B cell (primary cell): ENCODE results near the gene RPL6. TPM values are rescaled to one million over a fixed set of nuclear protein-coding genes. Genes with fewer than 3 reads are reported as not detected.

ENCODE experiments used
- ATAC-seq: fragments of 200-7000 bp; cut with Tn5 transposase; one replicate; pipeline ENCODE4 v1.10.0; 2021; ENCODE audit warnings: low read depth, mild to moderate bottlenecking, moderate number of reproducible peaks, moderate library complexity
- CTCF ChIA-PET: fragments of 350-600 bp; sonication (Branson Sonifier 250); formaldehyde crosslinking; loops from one replicate; lab custom pipeline; 2021; ENCODE audit warnings: antibody characterized with exemption, inconsistent platforms; lab: Charles Lee
- POLR2A ChIA-PET: fragments of 350-600 bp; sonication (Branson Sonifier 250); formaldehyde crosslinking; loops from one replicate; lab custom pipeline; 2021; ENCODE audit warnings: antibody characterized with exemption; lab: Charles Lee
- DNase-seq: peaks from one replicate; pipeline ENCODE4 v3.0.0; 2013
- H2AFZ ChIP-seq: 2 replicates; pipeline ENCODE4 v1.6.1; 2012; ENCODE audit warnings: mild to moderate bottlenecking, low read depth, low read length; ENCODE audit not compliant: insufficient read depth, poor library complexity, severe bottlenecking
- H3K27ac ChIP-seq, 2 donors: 1 replicate in 1 of 2; 2 replicates in 1 of 2; pipeline ENCODE4 v1.5.1; 2012 to 2013; ENCODE audit warnings: low read length in 2 of 2, mild to moderate bottlenecking in 2 of 2, moderate library complexity in 1 of 2
- H3K27me3 ChIP-seq, 4 experiments: fragments of 200-600 bp in 1 of 4; sonication (generic) in 1 of 4; replicated peaks in 1 of 4; 1 replicate in 2 of 4; 2 replicates in 2 of 4; pipeline versions ENCODE4 v1.6.1 to v1.7.0; 2013 to 2016; ENCODE audit warnings: low read length in 3 of 4, mild to moderate bottlenecking in 2 of 4, mixed read lengths in 1 of 4, moderate library complexity in 1 of 4; ENCODE audit not compliant: insufficient read depth in 4 of 4, control insufficient read depth in 3 of 4; ENCODE audit errors: control extremely low read depth in 1 of 4
- H3K36me3 ChIP-seq, 2 experiments: replicated peaks in 1 of 2; 1 replicate in 1 of 2; 2 replicates in 1 of 2; pipeline versions ENCODE4 v1.6.1 to v1.7.1; 2013; ENCODE audit warnings: low read length in 1 of 2; ENCODE audit not compliant: insufficient read depth in 2 of 2, control insufficient read depth in 1 of 2; ENCODE audit errors: control extremely low read depth in 1 of 2, extremely low read depth in 1 of 2
- H3K4me1 ChIP-seq, 2 donors: fragments of 200-600 bp in 1 of 2; sonication (generic) in 1 of 2; 1 replicate in 1 of 2; 2 replicates in 1 of 2; pipeline versions ENCODE4 v1.5.1 to v1.6.1; 2013 to 2017; ENCODE audit warnings: low read length in 2 of 2; ENCODE audit not compliant: control insufficient read depth in 2 of 2, insufficient read depth in 2 of 2
- H3K4me2 ChIP-seq: replicated peaks from 2 replicates; pipeline ENCODE3; 2012; ENCODE audit warnings: mild to moderate bottlenecking, low read depth, low read length; ENCODE audit not compliant: poor library complexity, severe bottlenecking
- H3K4me3 ChIP-seq, 5 experiments: fragments of 200-600 bp in 1 of 5; sonication (generic) in 1 of 5; 1 replicate in 3 of 5; 2 replicates in 2 of 5; pipeline versions ENCODE4 v1.5.1 to v1.7.0; 2011 to 2016; ENCODE audit warnings: low read length in 4 of 5, mild to moderate bottlenecking in 4 of 5, low read depth in 2 of 5, control low read depth in 1 of 5, moderate library complexity in 1 of 5; ENCODE audit not compliant: insufficient read depth in 1 of 5; ENCODE audit errors: control extremely low read depth in 1 of 5, extremely low read depth in 1 of 5
- H3K79me2 ChIP-seq: fragments of 200-600 bp; sonication (generic); one replicate; pipeline ENCODE4 v1.6.0; 2016; ENCODE audit warnings: low read length; ENCODE audit not compliant: control insufficient read depth, insufficient read depth
- H3K9ac ChIP-seq: fragments of 200-600 bp; sonication (generic); 2 replicates; pipeline ENCODE4 v1.6.1; 2017; ENCODE audit warnings: mild to moderate bottlenecking, low read length, moderate library complexity
- H3K9me3 ChIP-seq, 3 donors: one replicate each; pipeline versions ENCODE4 v1.6.1 to v1.7.1; 2013; ENCODE audit warnings: low read length in 2 of 3; ENCODE audit not compliant: control insufficient read depth in 2 of 3, insufficient read depth in 1 of 3; ENCODE audit errors: control extremely low read depth in 1 of 3
- H4K20me1 ChIP-seq: 2 replicates; pipeline ENCODE4 v1.6.0; 2012; ENCODE audit warnings: mild to moderate bottlenecking, low read length; ENCODE audit not compliant: insufficient read depth, control insufficient read depth, poor library complexity, severe bottlenecking
- H3K27ac Mint-ChIP-seq: one replicate; pipeline ENCODE4 v1.8.0; 2021; ENCODE audit warnings: mixed read lengths
- H3K27me3 Mint-ChIP-seq: one replicate; pipeline ENCODE4 v1.8.0; 2021; ENCODE audit warnings: mixed read lengths
- H3K4me1 Mint-ChIP-seq: one replicate; pipeline ENCODE4 v1.8.0; 2021; ENCODE audit warnings: mixed read lengths
- H3K4me3 Mint-ChIP-seq: one replicate; pipeline ENCODE4 v1.8.0; 2021; ENCODE audit warnings: mixed read lengths
- H3K9me3 Mint-ChIP-seq: one replicate; pipeline ENCODE4 v1.8.0; 2022; ENCODE audit warnings: mixed read lengths; ENCODE audit not compliant: insufficient read depth
- EZH2 ChIP-seq: IDR thresholded peaks from 2 replicates; pipeline ENCODE4 v1.6.1; 2012; ENCODE audit warnings: borderline replicate concordance, low read depth, mild to moderate bottlenecking, moderate library complexity, low read length; ENCODE audit not compliant: insufficient read depth, poor library complexity, severe bottlenecking
- WGBS: methylation state at CpG from one replicate; pipeline ENCODE4 v1.1.5; 2013; ENCODE audit warnings: missing lambda C conversion rate; ENCODE audit not compliant: insufficient coverage; 5-methylcytosine and 5-hydroxymethylcytosine counted together
- intact Hi-C: fragments of 100-400 bp; cut with micrococcal nuclease; formaldehyde crosslinking; loops from one replicate; pipeline ENCODE4 v1.10.0; 2022
- polyA plus RNA-seq: library from polyadenylated mRNA; depleted of rRNA; stranded (reverse); fragments of >200 nt; gene quantifications from 2 replicates; pipeline ENCODE4 v1.2.3, GENCODE V29; 2012
- total RNA-seq, 2 donors: library from RNA; stranded (reverse); fragments of 120-200 nt in 1 of 2; gene quantifications; 1 replicate in 1 of 2; 2 replicates in 1 of 2; pipeline versions ENCODE4 v1.2.3 to v1.2.4, GENCODE V29; 2013 to 2022
- TF ChIP-seq, protein P1 (sequence below): fragments of 200-600 bp; IDR thresholded peaks from one replicate; pipeline ENCODE4 v1.8.0; 2022; ENCODE audit warnings: antibody characterized with exemption, mild to moderate bottlenecking

RPL6 gene
- total and polyA plus RNA-seq, 2 donors (not counting 1 experiment from before 2014, with no cell fraction given) = 1,336 to 1,621 TPM

DNA sequence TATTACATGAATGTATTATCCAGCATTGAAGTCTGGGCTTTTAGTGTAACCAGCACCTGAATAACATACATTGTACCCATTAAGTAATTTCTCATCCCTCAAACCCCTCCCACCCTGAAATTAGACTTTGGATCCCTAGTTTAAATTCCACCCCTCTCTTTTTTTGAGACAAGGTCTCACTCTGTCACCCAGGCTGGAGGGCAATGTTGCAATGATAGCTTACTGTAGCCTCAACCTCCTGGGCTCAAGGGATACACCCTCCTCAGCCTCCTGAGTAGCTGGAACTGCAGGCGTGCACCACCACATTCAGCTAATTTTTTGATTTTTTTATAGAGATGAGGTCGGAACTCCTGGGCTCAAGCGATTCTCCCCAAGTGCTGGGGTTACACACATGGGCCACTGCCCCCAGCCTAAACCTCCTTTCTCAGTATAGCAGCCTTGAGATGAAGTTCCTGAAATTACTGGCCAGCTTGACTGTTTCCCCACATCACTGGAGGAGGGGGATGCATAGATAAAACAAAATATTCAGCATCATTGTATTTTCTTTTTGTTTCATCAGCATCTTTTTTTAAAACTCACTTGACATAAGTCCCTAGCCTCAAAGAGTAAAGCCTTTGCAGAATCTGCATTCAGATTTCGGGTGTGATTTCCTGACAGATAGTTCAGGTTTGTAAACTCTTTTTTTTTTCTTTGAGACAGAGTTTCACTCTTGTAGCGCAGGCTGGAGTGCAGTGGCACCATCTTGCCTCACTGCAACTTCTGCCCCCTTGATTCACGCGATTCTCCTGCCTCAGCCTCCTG lies 16.4 kb upstream of the RPL6 start:
- no peak for ATAC-seq
- no peaks in the 10 kb centered on the region for H3K27me3 Mint-ChIP-seq
- Histone ChIP-seq H3K4me1 (peaks cover 2 to 3% of the 10 kb centered on the region in 2 donors), H4K20me1 (peaks cover 51% of the 10 kb centered on the region), H3K9ac (no peak overlapping the region), H3K27ac (no peak overlapping the region), H2AFZ (no peak overlapping the region), H3K4me3 (no peak overlapping the region), H3K9me3 (no peaks in the 10 kb centered on the region), H3K36me3 (peaks cover 0 to 8% of the 10 kb centered on the region in 2 experiments), H3K27me3 (no peaks in the 10 kb centered on the region), H3K79me2 (peaks cover 94% of the 10 kb centered on the region), H3K4me2 (no peak overlapping the region)
- ChIA-PET CTCF (no interaction called here), POLR2A (no interaction called here)
- TF ChIP-seq, protein P1, sequence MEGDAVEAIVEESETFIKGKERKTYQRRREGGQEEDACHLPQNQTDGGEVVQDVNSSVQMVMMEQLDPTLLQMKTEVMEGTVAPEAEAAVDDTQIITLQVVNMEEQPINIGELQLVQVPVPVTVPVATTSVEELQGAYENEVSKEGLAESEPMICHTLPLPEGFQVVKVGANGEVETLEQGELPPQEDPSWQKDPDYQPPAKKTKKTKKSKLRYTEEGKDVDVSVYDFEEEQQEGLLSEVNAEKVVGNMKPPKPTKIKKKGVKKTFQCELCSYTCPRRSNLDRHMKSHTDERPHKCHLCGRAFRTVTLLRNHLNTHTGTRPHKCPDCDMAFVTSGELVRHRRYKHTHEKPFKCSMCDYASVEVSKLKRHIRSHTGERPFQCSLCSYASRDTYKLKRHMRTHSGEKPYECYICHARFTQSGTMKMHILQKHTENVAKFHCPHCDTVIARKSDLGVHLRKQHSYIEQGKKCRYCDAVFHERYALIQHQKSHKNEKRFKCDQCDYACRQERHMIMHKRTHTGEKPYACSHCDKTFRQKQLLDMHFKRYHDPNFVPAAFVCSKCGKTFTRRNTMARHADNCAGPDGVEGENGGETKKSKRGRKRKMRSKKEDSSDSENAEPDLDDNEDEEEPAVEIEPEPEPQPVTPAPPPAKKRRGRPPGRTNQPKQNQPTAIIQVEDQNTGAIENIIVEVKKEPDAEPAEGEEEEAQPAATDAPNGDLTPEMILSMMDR = no peak
- TF ChIP-seq EZH2 = no peak
- H3K9me3 Mint-ChIP-seq = no peaks in the 10 kb centered on the region
- intact Hi-C loops = no loop called here
- 100% methylated on average over 1 of the region's 7 CpGs for WGBS
- H3K4me1 Mint-ChIP-seq = peaks cover 26% of the 10 kb centered on the region
- peak overlapping the region; percentile 61 for H3K27ac Mint-ChIP-seq
- no peak for DNase-seq
- H3K4me3 Mint-ChIP-seq = no peak overlapping the region

DNA sequence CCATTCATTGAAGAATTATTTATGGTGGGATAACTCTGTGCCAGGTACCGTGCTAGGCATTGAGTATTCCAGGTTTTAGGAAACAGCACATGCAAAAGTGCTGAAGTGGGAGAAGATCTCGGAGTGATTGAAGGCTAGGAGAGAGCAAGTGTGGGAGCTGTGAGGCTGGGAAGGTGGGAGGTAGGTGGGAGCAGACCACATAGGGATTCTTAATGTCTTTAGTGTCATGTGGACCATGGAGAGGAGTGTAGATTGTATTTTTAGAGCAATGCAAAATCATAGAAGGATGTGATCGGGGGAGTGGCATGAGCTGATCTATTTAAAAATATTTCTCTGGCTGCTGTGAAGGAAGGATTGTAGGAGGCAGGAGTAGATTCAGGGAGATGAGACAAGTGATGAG lies 14.7 kb upstream of the RPL6 start:
- no peaks in the 10 kb centered on the region for H3K27me3 Mint-ChIP-seq
- no peak overlapping the region for H3K4me3 ChIP-seq
- H2AFZ ChIP-seq = no peak overlapping the region
- ATAC-seq (no peak), DNase-seq (no peak)
- no peaks in the 10 kb centered on the region for H3K9me3 Mint-ChIP-seq
- no peak overlapping the region for H3K4me2 ChIP-seq
- no peak overlapping the region for H3K9ac ChIP-seq
- no peaks in the 10 kb centered on the region for H3K9me3 ChIP-seq
- no peaks in the 10 kb centered on the region for H3K27me3 ChIP-seq
- H3K27ac Mint-ChIP-seq = no peak overlapping the region
- WGBS = 93% methylated on average over 3 of the region's 3 CpGs
- CTCF ChIA-PET = no interaction called here
- H3K4me1 Mint-ChIP-seq = peaks cover 37% of the 10 kb centered on the region
- no peak overlapping the region for H3K27ac ChIP-seq
- intact Hi-C loops = no loop called here
- TF ChIP-seq EZH2 = no peak
- TF ChIP-seq, protein P1 = no peak
- POLR2A ChIA-PET = no interaction called here
- H3K4me3 Mint-ChIP-seq = no peak overlapping the region
- H3K36me3 ChIP-seq = peaks cover 0 to 8% of the 10 kb centered on the region in 2 experiments
- H4K20me1 ChIP-seq = peaks cover 48% of the 10 kb centered on the region
- H3K4me1 ChIP-seq = peaks cover 12 to 13% of the 10 kb centered on the region in 2 donors
- peaks cover 94% of the 10 kb centered on the region for H3K79me2 ChIP-seq
